GM18951 (cell line): ENCODE measurements around the gene PDE8A.

ENCODE experiments used
- POLR2A ChIP-seq: IDR thresholded peaks from 4 replicates; pipeline ENCODE4 v1.6.1; 2011; ENCODE audit warnings: mild to moderate bottlenecking; ENCODE audit not compliant: insufficient read length, insufficient read depth; ENCODE audit errors: extremely low read depth
- in situ Hi-C: fragments of 300-500 bp; cut with MboI; formaldehyde crosslinking; loops from one replicate; pipeline ENCODE4 v1.12.0; 2022; ENCODE audit warnings: low sequenced_read_pairs, mixed read lengths, inconsistent platforms; ENCODE audit not compliant: unreplicated experiment

The PDE8A gene

DNA sequence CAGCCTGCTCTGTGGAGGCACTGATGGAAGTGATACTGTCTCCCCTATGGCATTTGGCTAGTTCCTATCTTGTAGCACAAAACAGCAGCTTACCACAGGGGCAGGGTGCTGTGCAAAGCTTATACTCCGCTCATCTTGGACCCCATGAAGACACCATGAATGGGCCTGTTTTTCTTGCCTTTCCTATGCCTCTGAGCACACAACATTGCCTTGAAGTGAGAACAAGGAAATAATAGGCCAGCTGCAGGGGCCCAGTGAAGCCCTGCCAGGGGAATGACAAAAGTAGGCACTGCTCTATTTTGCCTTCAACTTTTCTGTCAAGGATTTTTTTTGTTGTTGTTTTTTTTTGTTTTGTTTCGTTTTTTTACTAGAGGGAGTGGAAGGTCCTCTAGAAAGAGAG is 110.3 kb downstream of the PDE8A start:
- in situ Hi-C loops: no loop called here
- TF ChIP-seq POLR2A: no peak

DNA sequence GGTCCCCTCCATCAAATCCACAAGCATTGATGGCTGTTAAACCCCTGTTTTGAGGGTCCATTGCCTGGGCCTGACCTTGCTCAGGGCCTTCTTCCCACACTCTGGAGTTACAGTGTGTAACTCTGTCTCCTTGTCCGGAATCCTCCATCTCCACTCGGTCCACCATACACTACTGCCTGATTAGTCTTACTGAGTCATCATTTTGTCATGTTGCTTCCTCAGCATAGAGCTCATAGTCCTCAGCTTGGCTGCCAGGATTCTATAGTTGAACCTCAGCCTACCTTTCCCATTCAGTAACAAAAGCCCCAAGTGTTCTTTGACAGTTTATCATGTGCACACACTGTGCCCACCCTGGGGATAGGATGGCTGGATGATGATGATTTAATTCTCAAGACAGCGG is 113.0 kb downstream of the PDE8A start:
- TF ChIP-seq POLR2A: no peak
- in situ Hi-C loops: no loop called here

GRCh38 chr15:85095566-85095965 is 113.9 kb downstream of the PDE8A start:
- in situ Hi-C loops: no loop called here
- TF ChIP-seq POLR2A: no peak

DNA sequence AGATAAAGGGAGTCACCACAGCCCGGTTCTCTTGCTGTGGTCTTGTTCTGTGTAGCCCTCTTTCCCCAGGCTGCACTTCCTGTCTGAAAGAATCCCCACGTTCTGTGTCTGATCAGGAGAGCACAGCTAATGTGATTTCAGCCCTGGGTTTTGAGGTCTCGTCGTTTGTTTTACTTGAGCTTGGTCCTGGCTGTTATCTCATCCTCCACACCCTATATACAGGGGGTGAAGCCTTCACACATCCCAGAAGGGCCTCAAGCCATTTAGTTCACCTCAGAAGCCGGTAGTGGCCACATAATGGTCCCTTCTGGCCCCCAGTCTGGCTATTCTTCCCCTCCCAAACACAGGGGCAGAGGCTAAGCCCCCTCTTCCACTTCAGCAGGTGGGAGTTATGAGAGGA is 115.6 kb downstream of the PDE8A start:
- TF ChIP-seq POLR2A: no peak
- in situ Hi-C loops: no loop called here

DNA sequence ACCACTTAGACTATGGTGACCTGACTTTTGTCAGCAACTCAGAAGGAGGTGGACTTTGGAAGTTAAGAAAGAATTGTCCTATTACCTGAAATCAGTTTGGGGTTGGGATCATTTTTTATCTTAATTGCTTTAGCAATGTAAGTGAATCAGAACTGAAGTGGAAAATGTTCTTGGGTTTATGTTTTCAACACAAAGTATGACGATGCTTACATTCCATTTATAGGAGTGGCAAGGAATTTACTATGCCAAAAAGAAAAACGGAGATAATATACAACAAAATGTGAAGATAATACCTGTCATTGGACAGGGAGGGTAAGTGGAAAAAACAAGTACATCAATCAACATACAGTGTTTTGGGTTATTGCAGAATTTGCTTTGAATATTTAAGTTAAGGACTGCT is 116.1 kb downstream of the PDE8A start:
- no peak for TF ChIP-seq POLR2A
- in situ Hi-C loops: no loop called here

DNA sequence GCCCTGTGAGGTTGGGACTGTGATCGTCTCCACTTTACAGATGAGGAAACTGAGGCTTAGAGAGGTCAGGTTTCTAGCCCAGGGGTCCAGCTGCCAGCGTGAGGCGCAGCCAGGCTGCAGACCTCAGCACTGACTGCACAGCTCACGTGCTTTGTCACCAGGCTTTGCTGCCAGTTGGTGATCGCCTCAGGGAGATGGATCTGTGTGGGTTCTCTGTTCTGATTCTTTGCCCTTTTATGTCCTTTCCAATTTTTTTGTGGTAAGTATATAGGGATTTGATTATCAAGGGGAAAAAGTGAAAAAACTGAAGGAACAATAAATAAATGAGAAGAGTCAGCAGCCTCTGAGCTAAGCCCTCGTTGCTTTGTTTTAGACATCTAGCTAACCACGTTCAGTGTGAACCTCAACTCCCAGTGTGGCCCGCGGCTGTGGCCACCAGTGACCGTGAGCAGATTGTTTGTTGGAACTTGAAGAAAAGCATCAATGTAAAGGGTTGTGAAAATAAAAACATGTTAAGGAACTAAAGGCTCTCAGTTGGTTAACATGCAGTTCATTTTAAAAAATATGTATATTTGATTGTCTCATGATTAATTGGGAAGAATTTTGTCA is 117.6 kb downstream of the PDE8A start:
- in situ Hi-C loops: no loop called here

GRCh38 chr15:85100186-85100937 is 118.7 kb downstream of the PDE8A start:
- in situ Hi-C loops: no loop called here
- TF ChIP-seq POLR2A: no peak

More for the DNA sequence above, 117.6 kb downstream of the PDE8A start:
- no peak for TF ChIP-seq POLR2A

- in situ Hi-C loops: no loop called here
- TF ChIP-seq POLR2A: no peak
These were observed 122.9 kb downstream of the PDE8A start for GRCh38 chr15:85104584-85104983.

GRCh38 chr15:85108136-85108535 is 126.5 kb downstream of the PDE8A start:
- in situ Hi-C loops: no loop called here
- no peak for TF ChIP-seq POLR2A

GRCh38 chr15:85109333-85109732 is 127.7 kb downstream of the PDE8A start:
- in situ Hi-C loops: no loop called here

DNA sequence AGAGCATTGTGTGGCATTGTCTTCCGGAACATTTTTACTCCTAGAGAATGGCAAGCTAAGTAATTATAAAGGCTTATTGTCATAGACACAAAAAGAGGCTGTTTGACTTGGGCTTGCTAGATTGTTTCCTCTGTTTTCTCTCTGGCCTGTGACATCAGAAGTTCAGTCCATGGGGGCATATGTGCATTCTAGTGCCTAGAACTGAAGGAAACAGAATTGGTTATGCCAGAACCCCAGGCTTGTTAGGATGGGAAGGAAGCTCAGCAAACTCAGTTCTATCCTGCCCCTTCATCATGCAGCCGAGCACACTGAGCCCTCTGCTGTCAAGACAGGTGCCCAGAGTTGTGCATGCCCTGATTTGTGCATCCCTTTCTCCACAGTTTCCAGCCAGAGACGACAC is 131.3 kb downstream of the PDE8A start:
- TF ChIP-seq POLR2A: no peak
- in situ Hi-C loops: no loop called here

More at GRCh38 chr15:85109333-85109732, 127.7 kb downstream of the PDE8A start:
- TF ChIP-seq POLR2A: no peak

GRCh38 chr15:85114886-85115285 is 133.2 kb downstream of the PDE8A start:
- in situ Hi-C loops: no loop called here
- TF ChIP-seq POLR2A: no peak

DNA sequence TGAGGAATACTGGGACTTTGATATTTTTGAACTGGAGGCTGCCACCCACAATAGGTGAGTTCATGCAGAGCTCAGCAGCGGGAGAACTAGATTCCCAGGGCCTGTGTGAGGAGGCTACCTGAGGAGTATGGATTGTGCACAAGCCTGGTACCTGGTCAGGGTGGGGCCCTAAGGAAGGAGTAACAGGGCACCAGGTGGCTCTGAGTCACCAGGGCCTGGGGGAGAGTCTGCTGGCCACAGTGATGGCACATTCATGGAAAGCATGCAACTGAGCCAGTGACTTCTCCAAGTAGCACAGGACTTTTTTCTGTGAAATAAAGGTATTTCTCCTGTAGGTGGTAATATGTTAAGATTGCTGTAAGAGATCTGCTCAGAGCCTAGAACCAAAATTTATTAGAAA is 134.4 kb downstream of the PDE8A start:
- no peak for TF ChIP-seq POLR2A
- in situ Hi-C loops: no loop called here

- in situ Hi-C loops: no loop called here
- no peak for TF ChIP-seq POLR2A
These were observed 134.8 kb downstream of the PDE8A start for GRCh38 chr15:85116494-85116893.
